22Rv1 (cell line): ENCODE data around the gene TRIM17.
A peak's percentile ranks its signal among the peaks of the same experiment; 100 is the strongest.
"Not testable (repeated sequence)": the region's sequence is repeated elsewhere in the genome, so short reads cannot be mapped to it uniquely, and the experiment has no call there.

Source experiments
- H3K27ac ChIP-seq: fragments of 450-650 bp; 2 replicates; pipeline ENCODE4 v1.5.1; 2017
- ZFX ChIP-seq: fragments of 450-650 bp; IDR thresholded peaks from 2 replicates; pipeline ENCODE4 v1.6.1; 2017; ENCODE audit warnings: antibody characterized with exemption, borderline replicate concordance
- TF ChIP-seq, protein P1 (sequence below): fragments of 450-650 bp; IDR thresholded peaks from 2 replicates; pipeline ENCODE4 v1.5.1; 2017; ENCODE audit warnings: mild to moderate bottlenecking

The TRIM17 gene

DNA sequence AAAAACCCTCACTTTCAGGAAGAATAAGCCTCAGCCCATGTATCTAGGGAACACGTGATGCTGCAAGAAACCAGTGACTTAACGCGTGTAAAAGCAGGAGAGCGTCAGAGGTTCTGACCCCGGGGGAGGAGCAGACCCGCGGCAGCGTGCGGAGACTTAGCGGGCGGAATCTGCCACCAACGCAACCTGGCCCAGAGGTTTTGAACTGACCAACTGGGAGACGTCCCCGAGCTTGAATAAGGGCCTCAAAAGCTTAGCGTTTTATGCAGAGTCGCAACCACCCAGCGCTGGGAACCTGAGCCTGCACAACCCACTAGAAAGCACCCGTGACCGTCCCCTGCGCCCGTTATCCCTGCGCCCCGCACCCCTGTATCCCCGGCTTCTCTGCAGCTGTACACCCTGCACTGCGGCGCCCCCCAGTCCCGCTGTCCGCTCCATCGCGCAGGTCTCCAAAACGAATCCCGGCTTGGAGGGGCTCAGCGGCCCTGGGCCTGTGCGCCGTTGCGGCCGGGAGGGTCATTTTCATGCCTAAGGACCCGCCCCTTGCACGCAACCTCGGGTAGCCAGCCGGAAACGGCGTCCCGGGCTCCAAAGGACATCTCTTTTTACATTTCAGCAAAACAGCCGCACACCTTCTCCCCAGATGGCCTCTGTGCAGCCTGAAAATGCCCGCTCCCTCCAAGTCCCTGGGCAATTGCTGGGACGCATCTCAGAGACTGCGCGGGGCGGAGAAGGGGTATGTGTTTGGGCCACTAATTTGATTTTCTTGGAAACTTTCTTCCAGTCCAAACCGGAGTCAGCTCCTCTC is 29.4 kb upstream of the TRIM17 start:
- H3K27ac ChIP-seq = peak overlapping the region; percentile 49
- TF ChIP-seq, protein P1, sequence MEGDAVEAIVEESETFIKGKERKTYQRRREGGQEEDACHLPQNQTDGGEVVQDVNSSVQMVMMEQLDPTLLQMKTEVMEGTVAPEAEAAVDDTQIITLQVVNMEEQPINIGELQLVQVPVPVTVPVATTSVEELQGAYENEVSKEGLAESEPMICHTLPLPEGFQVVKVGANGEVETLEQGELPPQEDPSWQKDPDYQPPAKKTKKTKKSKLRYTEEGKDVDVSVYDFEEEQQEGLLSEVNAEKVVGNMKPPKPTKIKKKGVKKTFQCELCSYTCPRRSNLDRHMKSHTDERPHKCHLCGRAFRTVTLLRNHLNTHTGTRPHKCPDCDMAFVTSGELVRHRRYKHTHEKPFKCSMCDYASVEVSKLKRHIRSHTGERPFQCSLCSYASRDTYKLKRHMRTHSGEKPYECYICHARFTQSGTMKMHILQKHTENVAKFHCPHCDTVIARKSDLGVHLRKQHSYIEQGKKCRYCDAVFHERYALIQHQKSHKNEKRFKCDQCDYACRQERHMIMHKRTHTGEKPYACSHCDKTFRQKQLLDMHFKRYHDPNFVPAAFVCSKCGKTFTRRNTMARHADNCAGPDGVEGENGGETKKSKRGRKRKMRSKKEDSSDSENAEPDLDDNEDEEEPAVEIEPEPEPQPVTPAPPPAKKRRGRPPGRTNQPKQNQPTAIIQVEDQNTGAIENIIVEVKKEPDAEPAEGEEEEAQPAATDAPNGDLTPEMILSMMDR = no peak
- no peak for TF ChIP-seq ZFX

- H3K27ac ChIP-seq = peak overlapping the region; percentile 49
These were observed 28.8 kb upstream of the TRIM17 start for GRCh38 chr1:228445490-228445842.

DNA sequence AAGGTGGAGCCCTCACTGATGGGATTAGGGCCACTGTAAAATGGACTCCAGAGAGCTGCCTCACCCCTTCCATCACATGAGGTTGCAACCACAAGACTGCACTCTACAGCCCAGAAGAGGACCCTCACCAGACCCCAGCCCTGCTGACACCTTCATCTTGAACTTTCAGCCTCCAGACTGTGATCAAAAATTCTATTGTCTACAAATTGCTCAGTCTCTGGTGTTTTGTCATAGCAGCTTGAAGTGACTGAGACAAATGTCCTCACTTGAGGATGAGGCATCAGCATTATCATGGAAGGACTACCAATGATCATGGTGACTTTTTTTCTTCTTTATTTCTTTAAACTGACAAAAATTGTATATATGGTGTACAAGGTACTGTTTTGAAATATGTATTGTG is 26.7 kb upstream of the TRIM17 start:
- TF ChIP-seq, protein P1 = no peak
- TF ChIP-seq ZFX = no peak
- H3K27ac ChIP-seq = no peak overlapping the region

More at GRCh38 chr1:228445490-228445842, 28.8 kb upstream of the TRIM17 start:
- TF ChIP-seq, protein P1 = no peak

- H3K27ac ChIP-seq = no peak overlapping the region
- TF ChIP-seq, protein P1 = no peak
- no peak for TF ChIP-seq ZFX
These were observed 24.3 kb upstream of the TRIM17 start for GRCh38 chr1:228440761-228441500.

GRCh38 chr1:228438266-228438665 is 21.6 kb upstream of the TRIM17 start:
- no peak for TF ChIP-seq ZFX
- TF ChIP-seq, protein P1 = no peak
- no peak overlapping the region for H3K27ac ChIP-seq

- TF ChIP-seq, protein P1 = no peak
- TF ChIP-seq ZFX = no peak
- H3K27ac ChIP-seq = no peak overlapping the region
These were observed 20.8 kb upstream of the TRIM17 start for GRCh38 chr1:228437424-228437962.

DNA sequence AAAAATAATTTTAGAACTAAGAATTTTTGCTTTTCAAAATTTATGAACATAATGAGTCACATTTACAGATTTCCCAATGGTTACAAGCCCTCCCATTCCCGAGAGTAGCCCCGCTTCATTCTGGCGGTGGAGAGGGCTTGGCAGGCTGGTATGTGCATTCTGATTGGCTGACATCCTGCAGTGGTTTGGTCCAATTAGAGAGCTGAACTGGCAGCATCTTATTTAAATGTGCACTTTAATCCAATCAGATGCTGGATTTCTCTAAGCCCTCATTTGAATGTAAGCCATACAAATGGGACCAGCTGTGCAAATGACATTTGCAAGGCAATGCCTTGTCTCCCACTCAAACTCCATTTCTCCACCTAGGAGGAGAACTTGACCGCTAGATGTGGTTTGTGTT is 18.0 kb upstream of the TRIM17 start:
- no peak overlapping the region for H3K27ac ChIP-seq
- TF ChIP-seq ZFX = no peak
- TF ChIP-seq, protein P1 = no peak

DNA sequence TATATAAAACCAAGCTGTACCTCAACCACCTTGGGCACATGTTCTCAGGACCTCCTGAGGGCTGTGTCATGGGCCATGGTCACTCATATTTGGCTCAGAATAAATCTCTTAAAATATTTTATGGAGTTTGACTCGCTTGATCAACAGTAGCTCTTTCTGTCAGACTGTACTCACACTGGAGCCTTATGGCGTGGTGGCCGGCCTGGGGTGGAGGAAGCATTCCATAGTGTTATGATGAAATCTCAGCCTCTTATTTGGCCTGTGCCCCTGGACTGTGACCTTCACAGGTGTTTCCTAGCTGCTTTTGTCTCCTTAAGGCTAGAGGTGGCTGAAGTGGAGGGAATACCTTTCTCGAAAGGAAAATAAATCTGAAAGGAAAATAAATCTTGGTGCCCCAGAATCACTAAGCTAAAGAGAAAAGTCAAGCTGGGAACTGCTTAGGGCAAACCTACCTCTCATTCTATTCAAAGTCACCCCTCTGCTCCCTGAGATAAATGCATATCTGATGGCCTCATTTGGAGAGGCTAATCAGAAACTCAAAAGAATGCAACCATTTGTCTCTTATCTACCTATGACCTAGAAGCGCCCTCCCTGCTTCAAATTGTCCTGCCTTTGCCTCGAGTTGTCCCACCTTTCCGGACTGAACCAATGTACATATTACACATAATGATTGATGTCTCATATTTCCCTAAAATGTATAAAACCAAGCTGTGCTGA is 16.8 kb upstream of the TRIM17 start:
- H3K27ac ChIP-seq = not testable (repeated sequence)
